Measurements from ENCODE around the gene TCP11L2. TPM values are rescaled to one million over a fixed set of nuclear protein-coding genes. Genes with fewer than 3 reads are reported as not detected.

Gene TCP11L2
- total and polyA plus RNA-seq, 8 donors: 3.5 to 24.4 (median 11.0) TPM

DNA sequence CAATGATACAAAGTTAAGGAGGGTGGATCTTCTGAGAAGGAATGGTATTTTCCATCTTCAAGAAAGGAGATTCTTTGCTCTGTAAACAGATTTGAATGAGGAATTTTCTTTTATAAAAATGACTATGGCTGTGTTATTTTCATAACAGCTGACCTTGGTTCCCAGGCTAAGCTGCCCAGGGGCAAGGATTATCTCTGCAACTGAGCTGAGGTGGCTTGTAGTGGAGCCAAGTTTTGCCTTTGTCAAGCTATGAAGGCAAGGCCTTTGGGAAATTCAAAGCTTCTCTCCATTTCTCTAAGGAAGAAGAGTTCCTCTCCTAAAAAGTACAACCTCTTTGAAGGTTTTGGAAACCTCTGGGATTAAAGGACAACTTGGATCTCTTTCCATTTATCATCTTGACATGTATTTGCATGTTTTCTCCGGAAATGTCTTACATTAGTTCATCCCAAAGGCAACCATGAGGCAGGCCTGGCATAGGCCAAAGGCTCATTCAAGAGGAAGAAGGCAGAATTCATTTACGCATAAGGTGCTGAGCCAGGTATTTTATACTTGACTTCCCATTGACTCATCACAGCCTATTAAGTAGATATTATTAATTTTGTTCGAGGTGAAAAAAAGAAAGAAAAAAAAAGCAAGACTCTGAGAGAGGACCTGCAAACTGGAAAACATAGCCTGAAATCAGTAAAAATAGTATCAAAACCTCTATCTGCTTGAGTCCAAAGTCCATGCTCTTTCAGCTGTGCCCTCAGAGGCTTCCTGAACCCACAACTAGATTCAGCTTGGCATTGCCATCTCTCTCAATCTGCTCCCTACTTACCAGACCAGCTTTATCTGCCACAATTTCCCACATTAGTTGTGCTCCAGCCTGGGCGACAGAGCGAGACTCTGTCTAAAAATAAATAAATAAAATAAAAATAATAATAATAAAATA is 30.7 kb upstream of the TCP11L2 start:
- H3K4me1 ChIP-seq: peaks cover 33 to 54% (median 43%) of the 10 kb centered on the region in 3 donors
- peak in 3 of 4 donors; percentile 55 to 68 (median 62) for ATAC-seq

DNA sequence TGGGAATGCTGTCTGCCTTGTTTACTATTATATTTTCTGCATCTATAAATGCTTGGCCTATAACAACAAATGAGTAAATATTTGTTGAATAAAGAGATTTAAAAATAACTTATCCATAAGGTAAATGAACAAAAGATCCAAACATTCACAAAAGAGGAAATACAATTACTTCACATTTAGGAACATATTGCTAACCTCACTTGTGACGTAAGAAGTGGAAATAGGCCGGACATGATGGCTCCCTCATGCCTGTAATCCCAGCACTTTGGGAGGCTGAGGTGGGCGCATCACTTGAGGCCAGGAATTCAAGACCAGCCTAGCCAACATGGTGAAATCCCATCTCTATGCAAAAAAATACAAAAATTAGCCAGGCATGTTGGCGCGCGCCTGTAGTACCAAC is 29.0 kb upstream of the TCP11L2 start:
- 96 to 99% methylated on average over 6 of the region's 6 CpGs for WGBS, 2 donors
- Histone ChIP-seq H3K27ac (peak overlapping the region; percentile 64 to 96 (median 92)), H3K9me3 (no peaks in the 10 kb centered on the region), H3K4me3 (no peak overlapping the region), H3K27me3 (no peaks in the 10 kb centered on the region), H3K4me1 (peaks cover 33 to 59% (median 43%) of the 10 kb centered on the region in 3 donors), H3K36me3 (no peaks in the 10 kb centered on the region)
- DNase-seq: no peak
- no peak for FAIRE-seq
- intact Hi-C loops (cut with DNase I): no loop called here
- TF ChIP-seq, protein P1, sequence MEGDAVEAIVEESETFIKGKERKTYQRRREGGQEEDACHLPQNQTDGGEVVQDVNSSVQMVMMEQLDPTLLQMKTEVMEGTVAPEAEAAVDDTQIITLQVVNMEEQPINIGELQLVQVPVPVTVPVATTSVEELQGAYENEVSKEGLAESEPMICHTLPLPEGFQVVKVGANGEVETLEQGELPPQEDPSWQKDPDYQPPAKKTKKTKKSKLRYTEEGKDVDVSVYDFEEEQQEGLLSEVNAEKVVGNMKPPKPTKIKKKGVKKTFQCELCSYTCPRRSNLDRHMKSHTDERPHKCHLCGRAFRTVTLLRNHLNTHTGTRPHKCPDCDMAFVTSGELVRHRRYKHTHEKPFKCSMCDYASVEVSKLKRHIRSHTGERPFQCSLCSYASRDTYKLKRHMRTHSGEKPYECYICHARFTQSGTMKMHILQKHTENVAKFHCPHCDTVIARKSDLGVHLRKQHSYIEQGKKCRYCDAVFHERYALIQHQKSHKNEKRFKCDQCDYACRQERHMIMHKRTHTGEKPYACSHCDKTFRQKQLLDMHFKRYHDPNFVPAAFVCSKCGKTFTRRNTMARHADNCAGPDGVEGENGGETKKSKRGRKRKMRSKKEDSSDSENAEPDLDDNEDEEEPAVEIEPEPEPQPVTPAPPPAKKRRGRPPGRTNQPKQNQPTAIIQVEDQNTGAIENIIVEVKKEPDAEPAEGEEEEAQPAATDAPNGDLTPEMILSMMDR (IDR thresholded peaks at IDR 0.05): no peak
- ATAC-seq: no peak

More for the DNA sequence above, 30.7 kb upstream of the TCP11L2 start:
- intact Hi-C loops (cut with DNase I): no loop called here
- FAIRE-seq (no peak), DNase-seq (peak in 3 of 6 donors; percentile 25 to 77 (median 43))
- Histone ChIP-seq H3K27ac (peak overlapping the region in 3 of 4 donors; percentile 33 to 76 (median 53)), H3K4me3 (no peak overlapping the region), H3K27me3 (no peaks in the 10 kb centered on the region), H3K36me3 (no peaks in the 10 kb centered on the region), H3K9me3 (no peaks in the 10 kb centered on the region)
- TF ChIP-seq, protein P1 (IDR thresholded peaks at IDR 0.05): no peak
- WGBS, 2 donors: 39 to 48% methylated on average over 5 of the region's 5 CpGs

DNA sequence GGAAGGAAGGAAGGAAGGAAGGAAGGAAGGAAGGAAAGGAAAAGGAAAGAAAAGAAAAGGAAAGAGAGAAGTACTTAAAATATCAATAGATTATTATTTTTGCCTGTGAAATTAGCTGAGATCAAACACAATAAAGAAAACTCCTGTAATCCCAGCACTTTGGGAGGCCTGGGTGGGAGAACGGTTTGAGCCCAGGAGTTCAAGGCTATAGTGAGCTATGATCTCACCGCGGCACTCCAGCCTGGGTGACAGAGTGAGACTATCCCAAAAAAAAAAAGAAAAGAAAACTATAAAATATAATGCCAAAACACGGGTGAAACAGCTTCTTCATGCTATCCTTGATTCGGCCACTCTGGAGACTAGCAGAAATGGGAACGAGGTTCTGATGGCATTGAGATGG is 28.5 kb upstream of the TCP11L2 start:
- Histone ChIP-seq H3K27me3 (no peaks in the 10 kb centered on the region), H3K4me3 (peak overlapping the region in 1 of 4 donors; percentile 5), H3K9me3 (no peaks in the 10 kb centered on the region), H3K36me3 (no peaks in the 10 kb centered on the region), H3K4me1 (peaks cover 33 to 59% (median 43%) of the 10 kb centered on the region in 3 donors), H3K27ac (peak overlapping the region; percentile 64 to 96 (median 92))
- TF ChIP-seq, protein P1 (IDR thresholded peaks at IDR 0.05): no peak
- intact Hi-C loops (cut with DNase I): no loop called here
- no peak for DNase-seq
- peak; percentile 29 to 45 (median 32) for ATAC-seq
- WGBS, 2 donors: 50 to 63% methylated on average over 6 of the region's 6 CpGs
- no peak for FAIRE-seq

DNA sequence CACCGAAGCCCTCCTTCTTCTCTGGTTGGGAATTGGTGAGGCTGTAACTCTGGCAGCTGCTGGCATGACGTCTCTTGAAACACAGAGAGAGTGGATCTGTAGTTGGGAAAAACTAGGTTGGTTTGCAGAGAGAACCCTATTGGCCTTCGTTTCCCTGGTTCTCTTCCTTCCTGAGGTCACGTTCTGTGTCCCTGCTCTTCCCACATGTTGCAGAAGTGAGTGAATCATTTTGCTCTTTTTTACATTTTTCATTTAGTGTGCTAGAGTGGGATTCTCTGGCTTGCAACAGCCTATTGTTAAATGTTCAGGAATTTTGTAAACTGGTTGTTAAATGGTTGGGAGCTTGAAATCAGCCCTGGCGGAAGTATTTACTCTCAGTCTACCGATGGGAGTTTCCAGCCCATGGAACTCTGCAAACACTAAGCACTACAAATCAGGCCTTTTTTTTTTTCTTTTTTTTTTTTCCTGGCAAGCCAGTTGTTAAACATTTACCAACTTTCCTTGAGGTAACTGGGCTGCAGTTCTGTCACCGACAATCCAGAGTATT is 27.9 kb upstream of the TCP11L2 start:
- intact Hi-C loops (cut with DNase I): no loop called here
- Histone ChIP-seq H3K4me1 (peaks cover 33 to 59% (median 43%) of the 10 kb centered on the region in 3 donors), H3K4me3 (peak overlapping the region in 1 of 4 donors; percentile 5), H3K27me3 (no peaks in the 10 kb centered on the region), H3K36me3 (no peaks in the 10 kb centered on the region), H3K27ac (peak overlapping the region; percentile 64 to 96 (median 92)), H3K9me3 (no peaks in the 10 kb centered on the region)
- WGBS, 2 donors: 11 to 16% methylated on average over 7 of the region's 7 CpGs
- DNase-seq (peak in 3 of 6 donors; percentile 25 to 73 (median 64)), ATAC-seq (peak; percentile 87 to 94 (median 90)), FAIRE-seq (no peak)
- TF ChIP-seq, protein P1 (IDR thresholded peaks at IDR 0.05): no peak
